GM12878 (cell line): Measurements from ENCODE around the gene AK4. TPM values are rescaled to one million over a fixed set of nuclear protein-coding genes. Genes with fewer than 3 reads are reported as not detected.

Experiments used
- ATAC-seq: fragments of 200-7000 bp; cut with Tn5 transposase; 3 replicates; pipeline ENCODE4 v1.9.1; 2020; ENCODE audit warnings: mild to moderate bottlenecking, moderate library complexity
- BruUV-seq: library from RNA; stranded (reverse); fragments of 400-500 nt; replicated peaks from 2 replicates; lab custom pipeline; 2021; lab: Mats Ljungman, UMichigan
- CTCF ChIA-PET: fragments of 300-600 bp; sonication (Branson Sonifier 250); formaldehyde crosslinking; extraction: SDS; loops from one replicate; lab custom pipeline; 2021; ENCODE audit warnings: inconsistent platforms; lab: Yijun Ruan, JAX
- POLR2A ChIA-PET: fragments of 350-600 bp; formaldehyde crosslinking; extraction: SDS; loops from one replicate; lab custom pipeline; 2021; ENCODE audit warnings: inconsistent platforms; lab: Charles Lee
- RAD21 ChIA-PET: fragments of 300-600 bp; sonication (Branson Sonifier 250); formaldehyde crosslinking; loops from one replicate; lab custom pipeline; 2023; ENCODE audit warnings: antibody characterized with exemption; ENCODE audit not compliant: unreplicated experiment; lab: Charles Lee
- SMC1A ChIA-PET: fragments of 300-600 bp; sonication (Branson Sonifier 250); formaldehyde crosslinking; loops from one replicate; lab custom pipeline; 2023; ENCODE audit not compliant: unreplicated experiment, uncharacterized antibody; lab: Charles Lee
- DNase-seq: peaks from one replicate; pipeline ENCODE4 v3.0.0-alpha.2; 2011; ENCODE audit warnings: low read depth, low spot score
- FAIRE-seq: peaks from 3 replicates; lab custom pipeline; 2011; peaks lifted over from hg19 to GRCh38; lab: Jason Lieb, UNC
- H2AFZ ChIP-seq: 2 replicates; pipeline ENCODE4 v1.6.0; 2011; ENCODE audit warnings: low read depth, low read length, control low read depth; ENCODE audit not compliant: control insufficient read depth
- H3K27ac ChIP-seq: 2 replicates; pipeline ENCODE4 v1.5.1; 2011; ENCODE audit warnings: control low read depth; ENCODE audit not compliant: control insufficient read depth, insufficient read depth
- H3K27me3 ChIP-seq, 2 experiments: replicated peaks in 1 of 2; 2 replicates each; pipeline versions ENCODE4 v1.6.0 to v1.6.1; 2011; ENCODE audit warnings: low read length in 1 of 2; ENCODE audit not compliant: control insufficient read depth in 2 of 2, insufficient read depth in 2 of 2
- H3K36me3 ChIP-seq, 2 experiments: 2 replicates each; pipeline ENCODE4 v1.5.1; 2011; ENCODE audit warnings: low read length in 1 of 2; ENCODE audit not compliant: control insufficient read depth in 2 of 2, insufficient read depth in 2 of 2
- H3K4me1 ChIP-seq: 2 replicates; pipeline ENCODE4 v1.6.1; 2011; ENCODE audit warnings: mild to moderate bottlenecking, low read length, moderate library complexity, mixed read lengths; ENCODE audit not compliant: control insufficient read depth, insufficient read depth
- H3K4me2 ChIP-seq: 2 replicates; pipeline ENCODE4 v1.6.0; 2011; ENCODE audit warnings: control low read depth; ENCODE audit not compliant: control insufficient read depth, insufficient read depth
- H3K4me3 ChIP-seq: fragments of 200-600 bp; sonication (generic); 2 replicates; pipeline ENCODE4 v1.5.1; 2016
- H3K79me2 ChIP-seq: 2 replicates; pipeline ENCODE4 v1.6.0; 2011; ENCODE audit warnings: low read length; ENCODE audit not compliant: control insufficient read depth, insufficient read depth
- H3K9ac ChIP-seq: 2 replicates; pipeline ENCODE4 v1.8.0; 2011; ENCODE audit warnings: low read length, control low read depth, mixed read lengths; ENCODE audit not compliant: control insufficient read depth, insufficient read depth
- H3K9me3 ChIP-seq: replicated peaks from 3 replicates; pipeline ENCODE4 v1.5.1; 2011; ENCODE audit warnings: mild to moderate bottlenecking, low read length; ENCODE audit not compliant: control insufficient read depth, insufficient read depth
- H4K20me1 ChIP-seq: 2 replicates; pipeline ENCODE4 v1.6.0; 2011; ENCODE audit not compliant: control insufficient read depth, insufficient read depth
- BRCA1 ChIP-seq: IDR thresholded peaks from 2 replicates; pipeline ENCODE4 v1.6.1; 2011; ENCODE audit warnings: low read depth, low read length, improper control_type of control experiment
- CHD4 ChIP-seq: fragments of 200-600 bp; sonication (generic); IDR thresholded peaks from 2 replicates; pipeline ENCODE4 v1.6.1; 2016; ENCODE audit warnings: mild to moderate bottlenecking
- DPF2 ChIP-seq: fragments of 450-650 bp; IDR thresholded peaks from 2 replicates; pipeline ENCODE4 v1.6.1; 2017; ENCODE audit warnings: mild to moderate bottlenecking
- RELA ChIP-seq: fragments of 450-650 bp; IDR thresholded peaks from 2 replicates; pipeline ENCODE4 v1.8.0; 2014; ENCODE audit warnings: borderline replicate concordance; ENCODE audit not compliant: partially characterized antibody
- ZNF217 ChIP-seq: fragments of 450-650 bp; IDR thresholded peaks from 2 replicates; pipeline ENCODE4 v1.6.1; 2017; ENCODE audit warnings: antibody characterized with exemption, mild to moderate bottlenecking
- ZNF384 ChIP-seq: IDR thresholded peaks from 2 replicates; pipeline ENCODE4 v1.6.1; 2012; ENCODE audit warnings: low read depth, mild to moderate bottlenecking, low read length, improper control_type of control experiment, borderline replicate concordance
- WGBS: methylation state at CpG from one replicate; pipeline ENCODE4 v1.1.6; 2016; ENCODE audit warnings: low lambda C conversion rate; ENCODE audit not compliant: insufficient replicate concordance, insufficient coverage; ENCODE audit errors: missing lambda C conversion rate; 5-methylcytosine and 5-hydroxymethylcytosine counted together
- in situ Hi-C: fragments of 300-500 bp; cut with MboI; formaldehyde crosslinking; loops from 9 replicates; pipeline ENCODE4 v1.14.3; 2018; ENCODE audit warnings: mixed read lengths
- intact Hi-C: fragments of 100-400 bp; cut with micrococcal nuclease; formaldehyde crosslinking; loops from one replicate; pipeline ENCODE4 v1.14.2; 2022; ENCODE audit not compliant: unreplicated experiment
- polyA plus RNA-seq, 11 experiments: library from polyadenylated mRNA; depleted of rRNA in 4 of 11; unstranded in 6 of 11; stranded (reverse) in 5 of 11; fragments of >200 nt; fragmentation: Nextera tagmentation in 4 of 11; fragmentation: Illumina TruSeq in 1 of 11; extraction: Ambion mirVana in 4 of 11; extraction: Trizol in 1 of 11; gene quantifications; 1 replicate in 1 of 11; 2 replicates in 10 of 11; pipeline versions ENCODE4 v1.2.1 to v1.2.3, GENCODE V29; 2011 to 2016; ENCODE audit warnings: inconsistent platforms in 2 of 11, missing spikeins in 2 of 11, low read depth in 1 of 11
- total RNA-seq, 4 experiments: library from RNA; depleted of rRNA in 3 of 4; stranded (reverse); fragments of >200 nt in 3 of 4; fragmentation: Illumina TruSeq in 1 of 4; extraction: Trizol in 1 of 4; gene quantifications; 2 replicates each; pipeline versions ENCODE4 v1.2.1 to v1.2.3, GENCODE V29; 2013 to 2021
- TF ChIP-seq, protein P1 (sequence below): fragments of 450-650 bp; IDR thresholded peaks from 2 replicates; pipeline ENCODE4 v1.6.1; 2014; ENCODE audit warnings: mild to moderate bottlenecking
- TF ChIP-seq, protein P2 (sequence below): IDR thresholded peaks from 2 replicates; pipeline ENCODE4 v1.6.1; 2011; ENCODE audit warnings: borderline replicate concordance, low read depth, mild to moderate bottlenecking, moderate library complexity, mixed read lengths, low read length; ENCODE audit not compliant: insufficient read depth; ENCODE audit errors: extremely low read length

The AK4 gene
- total and polyA plus RNA-seq, 10 of the 15 experiments (the other 5 are each of a cell fraction or from before 2014, with no cell fraction given), result 23.9 to 161 (median 49.0) TPM

DNA sequence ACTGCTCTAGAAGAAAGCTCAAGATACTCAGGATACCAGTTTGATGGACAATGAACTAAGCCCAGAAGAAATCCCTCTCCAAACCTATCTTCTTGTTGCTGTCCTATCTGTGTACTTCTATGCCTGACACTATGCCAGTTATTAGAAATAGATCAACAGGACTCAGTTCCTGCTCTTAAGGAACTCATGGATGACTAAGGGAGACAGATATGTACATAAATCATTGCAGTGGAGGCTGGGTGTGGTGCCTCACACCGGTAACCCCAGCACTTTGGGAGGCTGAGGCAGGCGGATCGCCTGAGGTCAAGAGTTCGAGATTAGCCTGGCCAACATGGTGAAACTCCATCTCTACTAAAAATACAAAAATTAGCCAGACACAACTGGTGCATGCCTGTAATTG, 42.4 kb upstream of the AK4 start (continued):
- TF ChIP-seq ZNF217, result no peak

DNA sequence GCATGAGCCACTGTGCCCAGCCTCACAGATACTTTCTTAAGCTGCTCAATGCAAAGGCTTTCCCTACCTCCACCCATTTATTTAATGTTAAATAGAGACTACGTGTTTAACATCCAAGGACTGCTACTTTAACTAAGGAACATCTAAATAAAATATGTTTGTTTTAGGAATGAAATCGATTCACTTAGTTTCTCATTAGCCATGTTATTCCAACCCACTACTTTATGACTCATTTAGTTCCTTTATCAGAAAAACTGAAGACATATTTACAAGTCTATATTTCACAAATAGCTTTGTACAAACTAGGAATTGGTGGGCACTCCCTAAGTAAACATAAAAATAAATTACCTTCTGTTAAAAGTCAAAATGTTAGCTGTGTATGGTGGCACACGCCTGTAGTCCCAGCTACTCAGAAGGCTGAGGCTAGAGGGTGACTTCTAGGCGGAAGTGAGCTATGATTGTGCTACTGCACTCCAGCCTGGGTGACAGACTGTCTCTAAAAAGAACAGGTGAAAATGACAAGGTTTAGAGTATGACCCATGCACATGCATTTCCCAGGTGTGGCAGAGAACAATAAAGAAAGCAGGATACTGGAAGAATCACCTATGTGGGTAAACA, 39.9 kb upstream of the AK4 start:
- Histone ChIP-seq H3K4me1 (no peaks in the 10 kb centered on the region), H3K4me3 (no peak overlapping the region), H2AFZ (no peak overlapping the region), H3K79me2 (no peaks in the 10 kb centered on the region), H3K9me3 (no peaks in the 10 kb centered on the region; the same call in 2 of the 3 replicates), H4K20me1 (no peaks in the 10 kb centered on the region), H3K27ac (no peak overlapping the region), H3K4me2 (no peak overlapping the region)
- ChIA-PET RAD21 (no interaction called here), SMC1A (no interaction called here), CTCF (interaction anchor here (1.0 to 1.1 kb wide), 3 partner anchors 12 to 60 kb away, joined by 3 to 4 read pairs (median 3); no protein-coding TSS in a partner anchor)
- FAIRE-seq (no peak), DNase-seq (no peak)
- in situ Hi-C loops, result no loop called here
- 20% methylated on average over 4 of the region's 4 CpGs for WGBS
- no TSS peak for BruUV-seq
- TF ChIP-seq BRCA1 (no peak), CHD4 (no peak), ZNF384 (no peak), RELA (no peak), DPF2 (no peak)
- TF ChIP-seq, protein P1, sequence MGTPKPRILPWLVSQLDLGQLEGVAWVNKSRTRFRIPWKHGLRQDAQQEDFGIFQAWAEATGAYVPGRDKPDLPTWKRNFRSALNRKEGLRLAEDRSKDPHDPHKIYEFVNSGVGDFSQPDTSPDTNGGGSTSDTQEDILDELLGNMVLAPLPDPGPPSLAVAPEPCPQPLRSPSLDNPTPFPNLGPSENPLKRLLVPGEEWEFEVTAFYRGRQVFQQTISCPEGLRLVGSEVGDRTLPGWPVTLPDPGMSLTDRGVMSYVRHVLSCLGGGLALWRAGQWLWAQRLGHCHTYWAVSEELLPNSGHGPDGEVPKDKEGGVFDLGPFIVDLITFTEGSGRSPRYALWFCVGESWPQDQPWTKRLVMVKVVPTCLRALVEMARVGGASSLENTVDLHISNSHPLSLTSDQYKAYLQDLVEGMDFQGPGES, result no peak
- TF ChIP-seq, protein P2, sequence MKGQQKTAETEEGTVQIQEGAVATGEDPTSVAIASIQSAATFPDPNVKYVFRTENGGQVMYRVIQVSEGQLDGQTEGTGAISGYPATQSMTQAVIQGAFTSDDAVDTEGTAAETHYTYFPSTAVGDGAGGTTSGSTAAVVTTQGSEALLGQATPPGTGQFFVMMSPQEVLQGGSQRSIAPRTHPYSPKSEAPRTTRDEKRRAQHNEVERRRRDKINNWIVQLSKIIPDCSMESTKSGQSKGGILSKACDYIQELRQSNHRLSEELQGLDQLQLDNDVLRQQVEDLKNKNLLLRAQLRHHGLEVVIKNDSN, result no peak
- TF ChIP-seq, all 136 proteins: peak for 0
- no peak for ATAC-seq
- Histone ChIP-seq H3K27me3 (peaks cover 0 to 3% of the 10 kb centered on the region in 2 experiments; a peak in 1 of 4 replicates), H3K36me3 (no peaks in the 10 kb centered on the region), H3K9ac (no peak overlapping the region)
- POLR2A ChIA-PET, result no interaction called here
- intact Hi-C loops, result no loop called here
